Measurements from ENCODE around the gene COLEC11. TPM values are rescaled to one million over a fixed set of nuclear protein-coding genes. Genes with fewer than 3 reads are reported as not detected.

The COLEC11 gene
- total RNA-seq, 1 donor from 2014 or later = 10.1 TPM

- DNase-seq (ENCODE audit: low spot score in 2 of 2, unreplicated experiment in 2 of 2) = peak in 1 of 2 experiments; percentile 24
- Mint-ChIP-seq H3K27me3 (ENCODE audit: low read depth) (peaks cover 40% of the 10 kb centered on the region), H3K27ac (no peak overlapping the region), H3K36me3 (no peaks in the 10 kb centered on the region), H3K4me3 (no peak overlapping the region), H3K4me1 (peaks cover 2% of the 10 kb centered on the region), H3K9me3 (no peaks in the 10 kb centered on the region)
- no peak for TF ChIP-seq CTCF (IDR thresholded peaks at IDR 0.05; ENCODE audit: unreplicated experiment)
These were observed 41.8 kb downstream of the COLEC11 start for GRCh38 chr2:3636586-3637310.

GRCh38 chr2:3637311-3637675 lies 42.4 kb downstream of the COLEC11 start:
- TF ChIP-seq CTCF (IDR thresholded peaks at IDR 0.05; ENCODE audit: unreplicated experiment) = no peak
- Mint-ChIP-seq H3K36me3 (no peaks in the 10 kb centered on the region), H3K4me1 (peaks cover 2% of the 10 kb centered on the region), H3K27ac (no peak overlapping the region), H3K4me3 (no peak overlapping the region), H3K27me3 (ENCODE audit: low read depth) (peaks cover 40% of the 10 kb centered on the region), H3K9me3 (no peaks in the 10 kb centered on the region)
- no peak for DNase-seq (ENCODE audit: low spot score in 2 of 2, unreplicated experiment in 2 of 2)

GRCh38 chr2:3637692-3638455 lies 43.0 kb downstream of the COLEC11 start:
- peak in 1 of 2 experiments; percentile 31 for DNase-seq (ENCODE audit: low spot score in 2 of 2, unreplicated experiment in 2 of 2)
- H3K36me3 Mint-ChIP-seq = no peaks in the 10 kb centered on the region

GRCh38 chr2:3638456-3638810 lies 43.5 kb downstream of the COLEC11 start:
- Mint-ChIP-seq H3K9me3 (no peaks in the 10 kb centered on the region), H3K36me3 (no peaks in the 10 kb centered on the region), H3K4me3 (no peak overlapping the region), H3K27me3 (ENCODE audit: low read depth) (peaks cover 37% of the 10 kb centered on the region), H3K27ac (no peak overlapping the region), H3K4me1 (peaks cover 2% of the 10 kb centered on the region)
- no peak for DNase-seq (ENCODE audit: low spot score in 2 of 2, unreplicated experiment in 2 of 2)
- no peak for TF ChIP-seq CTCF (IDR thresholded peaks at IDR 0.05; ENCODE audit: unreplicated experiment)

More at GRCh38 chr2:3637692-3638455, 43.0 kb downstream of the COLEC11 start:
- no peak overlapping the region for H3K4me3 Mint-ChIP-seq
- H3K27ac Mint-ChIP-seq = no peak overlapping the region
- TF ChIP-seq CTCF (IDR thresholded peaks at IDR 0.05; ENCODE audit: unreplicated experiment) = no peak
- no peaks in the 10 kb centered on the region for H3K9me3 Mint-ChIP-seq
- H3K4me1 Mint-ChIP-seq = peaks cover 2% of the 10 kb centered on the region
- H3K27me3 Mint-ChIP-seq (ENCODE audit: low read depth) = peaks cover 38% of the 10 kb centered on the region

- no peak overlapping the region for H3K4me3 Mint-ChIP-seq
- peak in 1 of 2 experiments; percentile 5 for DNase-seq (ENCODE audit: low spot score in 2 of 2, unreplicated experiment in 2 of 2)
These were observed 44.2 kb downstream of the COLEC11 start for GRCh38 chr2:3639015-3639630.

More at GRCh38 chr2:3639015-3639630, 44.2 kb downstream of the COLEC11 start:
- H3K4me1 Mint-ChIP-seq = peaks cover 2% of the 10 kb centered on the region
- no peaks in the 10 kb centered on the region for H3K36me3 Mint-ChIP-seq
- no peak for TF ChIP-seq CTCF (IDR thresholded peaks at IDR 0.05; ENCODE audit: unreplicated experiment)
- no peak overlapping the region for H3K27ac Mint-ChIP-seq
- no peaks in the 10 kb centered on the region for H3K9me3 Mint-ChIP-seq
- H3K27me3 Mint-ChIP-seq (ENCODE audit: low read depth) = peaks cover 37% of the 10 kb centered on the region

Data from mesothelial cell of epicardium (in vitro differentiated cells).